Right atrium auricular region (tissue), 2 donors: ENCODE measurements around the gene VASH1. TPM values are rescaled to one million over a fixed set of nuclear protein-coding genes. Genes with fewer than 3 reads are reported as not detected.

Experiments used
- DNase-seq: peaks from one replicate; pipeline ENCODE4 v3.0.0-alpha.2; 2019; ENCODE audit warnings: low spot score
- H3K27ac ChIP-seq, 2 donors: fragments of 200-600 bp; sonication (generic); 1 replicate in 1 of 2; 2 replicates in 1 of 2; pipeline ENCODE4 v1.5.1; 2016 to 2019
- H3K27me3 ChIP-seq, 2 donors: fragments of 200-600 bp; sonication (generic); one replicate each; pipeline versions ENCODE4 v1.5.1 to v1.6.0; 2017 to 2019
- H3K36me3 ChIP-seq: fragments of 200-600 bp; sonication (generic); one replicate; pipeline ENCODE4 v1.5.1; 2016
- H3K4me1 ChIP-seq, 2 donors: fragments of 200-600 bp; sonication (generic); one replicate each; pipeline versions ENCODE4 v1.5.1 to v1.6.0; 2017 to 2019
- H3K4me3 ChIP-seq, 2 donors: fragments of 200-600 bp; sonication (generic); 1 replicate in 1 of 2; 2 replicates in 1 of 2; pipeline ENCODE4 v1.5.1; 2017 to 2019; ENCODE audit warnings: mild to moderate bottlenecking in 1 of 2, moderate library complexity in 1 of 2
- H3K9me3 ChIP-seq, 2 donors: fragments of 200-600 bp; sonication (generic); one replicate each; pipeline ENCODE4 v1.5.1; 2019
- total RNA-seq, 2 donors: library from RNA; depleted of rRNA; stranded (reverse); fragments of >200 nt; gene quantifications; one replicate each; pipeline ENCODE4 v1.1.0, GENCODE V29; 2016
- TF ChIP-seq, protein P1 (sequence below), 2 donors: fragments of 200-600 bp; sonication (generic); IDR thresholded peaks; one replicate each; pipeline ENCODE4 v1.5.1; 2019; ENCODE audit warnings: antibody characterized with exemption in 2 of 2

VASH1 gene
- total RNA-seq, 2 donors from 2014 or later, result 14.3 to 26.1 TPM

DNA sequence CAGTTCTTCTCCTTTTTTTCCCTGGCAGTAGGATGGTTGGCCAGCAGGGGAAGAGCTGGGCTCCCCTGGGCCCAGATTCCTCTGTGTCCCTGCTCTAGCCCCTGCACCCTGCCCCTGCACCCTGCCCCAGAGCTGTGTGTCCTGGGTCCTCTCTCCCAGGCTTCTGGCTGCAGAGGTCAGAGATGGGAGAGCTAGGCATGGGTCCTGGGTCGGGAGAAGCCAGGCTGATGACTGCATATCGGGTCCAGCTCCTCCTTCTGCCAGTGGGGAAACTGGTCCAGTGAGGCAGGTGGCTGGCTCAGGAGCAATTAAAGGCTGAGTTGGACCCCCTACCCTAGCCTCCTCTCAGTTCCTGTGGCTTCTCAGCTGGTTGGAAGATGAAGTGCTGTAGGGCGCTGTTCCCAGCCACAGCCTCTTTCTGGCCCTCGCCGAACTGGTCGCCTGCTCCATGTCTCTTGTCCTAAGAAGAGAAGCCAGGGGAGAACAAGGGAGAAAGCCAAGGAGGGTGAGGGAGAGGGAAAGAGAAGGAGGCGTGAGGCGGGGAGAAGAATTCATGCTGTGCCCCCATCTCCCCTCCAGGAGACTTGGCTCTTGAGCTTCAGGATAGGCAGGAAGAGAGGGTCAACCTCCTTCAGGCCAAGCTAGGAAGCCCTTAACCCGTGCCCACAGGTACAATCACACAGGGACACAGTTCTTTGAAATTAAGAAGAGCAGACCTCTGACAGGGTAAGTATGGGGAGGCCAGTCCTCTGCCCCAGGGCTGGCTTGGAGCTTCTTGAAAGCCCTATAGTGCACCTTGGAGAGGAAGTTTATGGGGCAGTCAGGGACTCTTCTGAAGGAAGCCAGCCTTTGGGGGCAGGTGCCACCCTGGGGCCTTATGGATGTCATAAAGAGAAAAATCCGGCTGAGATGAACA is 9.5 kb downstream of the VASH1 start:
- Histone ChIP-seq H3K27me3 (no peaks in the 10 kb centered on the region), H3K9me3 (no peaks in the 10 kb centered on the region), H3K4me3 (no peak overlapping the region), H3K36me3 (peaks cover 6% of the 10 kb centered on the region), H3K4me1 (peaks cover 0 to 72% of the 10 kb centered on the region in 2 donors), H3K27ac (peak overlapping the region; percentile 91 to 98)
- peak; percentile 58 for DNase-seq
- TF ChIP-seq, protein P1, sequence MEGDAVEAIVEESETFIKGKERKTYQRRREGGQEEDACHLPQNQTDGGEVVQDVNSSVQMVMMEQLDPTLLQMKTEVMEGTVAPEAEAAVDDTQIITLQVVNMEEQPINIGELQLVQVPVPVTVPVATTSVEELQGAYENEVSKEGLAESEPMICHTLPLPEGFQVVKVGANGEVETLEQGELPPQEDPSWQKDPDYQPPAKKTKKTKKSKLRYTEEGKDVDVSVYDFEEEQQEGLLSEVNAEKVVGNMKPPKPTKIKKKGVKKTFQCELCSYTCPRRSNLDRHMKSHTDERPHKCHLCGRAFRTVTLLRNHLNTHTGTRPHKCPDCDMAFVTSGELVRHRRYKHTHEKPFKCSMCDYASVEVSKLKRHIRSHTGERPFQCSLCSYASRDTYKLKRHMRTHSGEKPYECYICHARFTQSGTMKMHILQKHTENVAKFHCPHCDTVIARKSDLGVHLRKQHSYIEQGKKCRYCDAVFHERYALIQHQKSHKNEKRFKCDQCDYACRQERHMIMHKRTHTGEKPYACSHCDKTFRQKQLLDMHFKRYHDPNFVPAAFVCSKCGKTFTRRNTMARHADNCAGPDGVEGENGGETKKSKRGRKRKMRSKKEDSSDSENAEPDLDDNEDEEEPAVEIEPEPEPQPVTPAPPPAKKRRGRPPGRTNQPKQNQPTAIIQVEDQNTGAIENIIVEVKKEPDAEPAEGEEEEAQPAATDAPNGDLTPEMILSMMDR (IDR thresholded peaks at IDR 0.05), result no peak

DNA sequence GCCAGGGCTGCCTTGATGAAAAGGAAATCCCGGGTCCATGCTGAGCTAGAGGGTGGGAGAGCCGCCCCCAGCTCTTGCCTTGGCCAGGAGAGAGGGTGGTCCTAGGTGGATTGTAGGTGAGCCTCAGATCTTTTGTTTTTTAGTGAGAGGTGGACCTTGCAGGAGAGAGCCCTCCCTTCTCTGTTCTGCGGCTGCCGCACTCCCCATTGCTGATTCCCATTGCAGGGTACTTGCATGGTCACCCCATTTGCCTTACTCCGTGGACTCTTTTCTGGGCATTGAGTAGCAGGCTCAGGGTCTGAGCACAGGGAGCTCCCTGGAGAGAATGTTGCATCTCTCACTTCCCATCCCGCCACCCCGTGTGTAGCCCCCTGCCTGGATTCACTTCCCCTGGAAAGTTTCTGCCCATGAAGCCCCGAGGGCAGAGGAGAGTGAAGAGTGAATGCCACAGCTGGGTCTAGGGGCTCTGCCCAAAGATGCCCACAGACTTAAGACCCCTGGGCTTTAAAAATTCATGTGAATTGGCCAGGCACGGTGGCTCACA is 10.2 kb downstream of the VASH1 start:
- Histone ChIP-seq H3K4me1 (peaks cover 0 to 76% of the 10 kb centered on the region in 2 donors), H3K27ac (peak overlapping the region; percentile 91 to 98), H3K9me3 (no peaks in the 10 kb centered on the region), H3K4me3 (no peak overlapping the region), H3K27me3 (no peaks in the 10 kb centered on the region), H3K36me3 (peaks cover 7% of the 10 kb centered on the region)
- TF ChIP-seq, protein P1 (IDR thresholded peaks at IDR 0.05), result no peak
- DNase-seq, result peak; percentile 50

DNA sequence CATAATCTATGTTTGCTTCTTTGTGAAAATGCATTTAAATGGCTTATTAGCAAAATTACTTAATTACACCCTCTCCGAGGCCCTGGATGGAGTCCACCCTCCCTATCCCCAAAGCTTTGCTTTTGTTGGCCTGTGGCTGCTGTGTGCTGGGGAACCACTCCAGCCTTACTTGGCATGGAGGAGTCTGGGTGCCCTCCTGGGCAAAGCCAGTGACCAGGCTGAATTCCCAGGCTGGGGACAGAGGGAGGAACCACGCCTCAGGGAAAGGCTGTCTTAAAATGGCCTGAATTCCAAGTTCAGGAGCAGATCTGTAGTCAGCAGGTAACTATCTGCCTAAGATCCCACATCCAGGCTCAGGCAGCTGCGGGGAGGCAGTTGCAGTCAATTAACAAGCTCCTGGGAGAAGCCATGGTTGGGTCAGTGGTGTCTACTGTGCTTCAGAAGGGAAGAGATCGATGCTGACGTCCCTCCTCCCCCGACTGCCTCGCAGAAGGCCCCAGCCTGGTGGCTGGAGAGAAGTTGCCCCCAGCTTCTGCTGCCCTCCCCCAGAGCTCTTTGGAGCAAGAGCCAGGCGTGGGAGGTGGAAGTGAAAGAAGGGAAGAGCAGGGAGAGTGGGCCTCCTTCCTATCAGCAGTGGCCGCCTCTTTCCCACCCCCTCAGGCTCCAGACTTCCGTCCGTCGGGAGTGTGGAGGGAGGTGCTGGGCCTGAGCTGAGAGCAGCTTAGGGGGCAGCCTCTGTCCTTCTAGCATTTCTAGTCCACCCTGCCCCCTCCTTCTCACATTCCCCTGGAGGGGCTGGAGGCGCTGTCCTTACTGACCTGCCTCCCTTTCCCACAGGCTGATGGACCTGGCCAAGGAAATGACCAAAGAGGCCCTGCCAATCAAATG is 11.3 kb downstream of the VASH1 start:
- Histone ChIP-seq H3K4me1 (peaks cover 0 to 80% of the 10 kb centered on the region in 2 donors), H3K4me3 (no peak overlapping the region)
- peak; percentile 88 for DNase-seq

DNA sequence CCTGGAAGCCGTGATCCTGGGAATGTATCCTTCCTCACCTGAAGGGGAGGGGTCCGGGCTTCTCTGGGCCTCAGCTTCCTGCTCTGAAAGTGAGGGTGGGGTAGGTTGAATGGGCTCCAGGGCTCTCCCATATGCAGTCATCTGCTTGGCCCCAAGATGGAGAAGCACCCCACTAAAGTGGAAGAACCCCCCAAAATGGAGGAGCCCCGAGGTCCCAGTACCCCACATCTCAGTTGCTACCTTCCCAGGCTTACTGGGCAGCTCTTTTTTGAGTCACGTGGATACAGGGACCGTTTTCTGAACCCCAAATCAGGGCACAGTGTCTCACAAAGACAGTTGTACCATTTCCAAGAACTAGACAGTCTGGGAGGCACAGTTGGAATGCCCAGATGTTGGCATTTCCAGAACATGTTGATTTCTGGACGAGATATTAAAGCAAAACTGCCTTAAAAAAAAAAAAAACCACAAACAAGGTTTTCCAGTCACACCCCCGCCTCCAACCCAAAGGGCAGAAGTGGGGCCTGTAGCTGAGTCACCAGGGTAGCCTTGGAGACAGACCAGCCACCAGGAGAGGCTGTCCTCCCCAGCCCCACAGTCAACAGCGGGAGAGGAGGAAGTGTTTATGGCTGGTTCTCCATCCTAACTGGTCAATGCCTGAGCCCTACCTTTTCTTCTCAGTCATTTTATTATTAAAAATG is 12.1 kb downstream of the VASH1 start:
- Histone ChIP-seq H3K4me1 (peaks cover 0 to 77% of the 10 kb centered on the region in 2 donors), H3K36me3 (peaks cover 16% of the 10 kb centered on the region), H3K27ac (peak overlapping the region; percentile 86 to 98), H3K4me3 (no peak overlapping the region), H3K27me3 (no peaks in the 10 kb centered on the region), H3K9me3 (no peaks in the 10 kb centered on the region)
- DNase-seq, result peak; percentile 92
- TF ChIP-seq, protein P1 (IDR thresholded peaks at IDR 0.05), result no peak

More for the DNA sequence above, 11.3 kb downstream of the VASH1 start:
- peak overlapping the region; percentile 86 to 98 for H3K27ac ChIP-seq
- no peaks in the 10 kb centered on the region for H3K9me3 ChIP-seq
- TF ChIP-seq, protein P1 (IDR thresholded peaks at IDR 0.05), result no peak
- no peaks in the 10 kb centered on the region for H3K27me3 ChIP-seq
- H3K36me3 ChIP-seq, result peaks cover 8% of the 10 kb centered on the region
